GM12864 (cell line): Measurements from ENCODE around the gene MRPS14.

ENCODE experiments used
- DNase-seq: peaks from one replicate; pipeline ENCODE4 v3.0.0-alpha.2; 2011; ENCODE audit warnings: low read depth
- H3K4me3 ChIP-seq: 2 replicates; pipeline ENCODE4 v1.5.1; 2011; ENCODE audit warnings: mild to moderate bottlenecking, low read depth, low read length, control low read depth
- TF ChIP-seq, protein P1 (sequence below): IDR thresholded peaks from 2 replicates; pipeline ENCODE4 v1.5.1; 2011; ENCODE audit warnings: low read depth, mild to moderate bottlenecking, moderate library complexity, low read length, control low read depth, inconsistent platforms; ENCODE audit errors: missing control alignments

MRPS14 gene

DNA sequence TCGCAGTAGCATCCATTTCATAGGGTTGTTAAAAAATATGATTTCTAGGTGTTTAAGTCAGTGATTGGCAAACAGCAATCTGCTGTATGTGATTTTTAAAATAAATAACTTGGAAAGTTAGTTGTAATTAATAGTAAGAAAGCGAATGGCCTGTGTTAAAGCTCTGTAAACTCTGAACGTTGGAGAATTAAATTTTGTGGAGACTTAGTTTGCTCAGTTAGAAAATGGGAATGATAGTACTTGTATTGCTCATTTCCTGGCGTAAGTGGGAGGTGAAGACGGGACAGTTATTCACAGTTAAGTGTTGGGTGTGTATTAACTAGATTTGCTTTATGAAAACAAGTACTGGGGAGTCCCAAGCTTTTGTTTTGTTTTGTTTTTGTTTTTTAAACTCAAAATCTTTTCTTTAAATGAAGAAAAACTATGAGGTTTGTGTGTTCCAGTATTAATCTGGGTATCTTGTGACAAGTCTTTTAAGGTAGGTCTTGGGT, 22.5 kb downstream of the MRPS14 start:
- TF ChIP-seq, protein P1, sequence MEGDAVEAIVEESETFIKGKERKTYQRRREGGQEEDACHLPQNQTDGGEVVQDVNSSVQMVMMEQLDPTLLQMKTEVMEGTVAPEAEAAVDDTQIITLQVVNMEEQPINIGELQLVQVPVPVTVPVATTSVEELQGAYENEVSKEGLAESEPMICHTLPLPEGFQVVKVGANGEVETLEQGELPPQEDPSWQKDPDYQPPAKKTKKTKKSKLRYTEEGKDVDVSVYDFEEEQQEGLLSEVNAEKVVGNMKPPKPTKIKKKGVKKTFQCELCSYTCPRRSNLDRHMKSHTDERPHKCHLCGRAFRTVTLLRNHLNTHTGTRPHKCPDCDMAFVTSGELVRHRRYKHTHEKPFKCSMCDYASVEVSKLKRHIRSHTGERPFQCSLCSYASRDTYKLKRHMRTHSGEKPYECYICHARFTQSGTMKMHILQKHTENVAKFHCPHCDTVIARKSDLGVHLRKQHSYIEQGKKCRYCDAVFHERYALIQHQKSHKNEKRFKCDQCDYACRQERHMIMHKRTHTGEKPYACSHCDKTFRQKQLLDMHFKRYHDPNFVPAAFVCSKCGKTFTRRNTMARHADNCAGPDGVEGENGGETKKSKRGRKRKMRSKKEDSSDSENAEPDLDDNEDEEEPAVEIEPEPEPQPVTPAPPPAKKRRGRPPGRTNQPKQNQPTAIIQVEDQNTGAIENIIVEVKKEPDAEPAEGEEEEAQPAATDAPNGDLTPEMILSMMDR = no peak
- peak overlapping the region; percentile 90 for H3K4me3 ChIP-seq
- DNase-seq = no peak

DNA sequence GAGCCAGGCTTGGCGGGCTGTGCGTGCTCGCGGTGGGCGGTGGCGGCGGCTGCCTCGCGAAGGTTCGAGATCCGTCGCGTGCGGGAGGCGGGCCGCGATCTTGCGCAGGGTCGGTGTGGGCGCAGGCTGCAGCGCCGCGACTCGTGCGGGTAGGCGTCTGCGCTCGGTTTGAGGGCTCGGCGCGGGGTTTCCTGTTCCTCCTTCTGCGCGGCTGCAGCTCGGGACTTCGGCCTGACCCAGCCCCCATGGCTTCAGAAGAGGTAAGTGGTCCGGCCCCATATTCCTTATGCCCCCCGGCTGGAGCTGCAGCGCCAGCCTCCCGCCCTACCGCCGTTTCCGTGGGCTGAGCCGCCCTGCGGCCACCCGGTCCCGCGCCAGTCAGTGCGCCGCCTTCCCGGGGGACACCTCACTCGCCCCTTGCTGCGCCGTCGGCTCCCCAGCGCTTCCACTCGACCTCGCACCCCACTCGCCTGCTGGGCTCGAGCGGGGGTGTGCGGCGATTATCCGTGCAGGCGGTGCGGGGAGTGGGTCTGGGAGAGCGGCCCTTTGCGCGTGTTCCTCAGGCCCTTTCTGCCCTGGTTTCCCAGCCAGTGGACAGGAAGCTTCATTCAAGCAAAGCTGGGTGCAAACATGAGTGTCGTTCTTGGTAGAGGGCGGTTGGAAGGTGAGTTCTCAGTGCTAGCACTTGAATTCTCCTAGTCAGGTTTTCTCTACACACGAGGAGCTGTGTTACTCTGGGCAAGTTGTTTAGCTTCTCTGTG, 23.1 kb downstream of the MRPS14 start, which contains the start of gene CACYBP:
Gene CACYBP (plus strand): TSS at position 12 of the 761 bp plus-strand sequence. CDS start 234 bp downstream, at position 246.
- no peak for DNase-seq
- peak within 1 kb of the TSS; percentile 90 for H3K4me3 ChIP-seq
- TF ChIP-seq, protein P1 = peak; percentile 3

DNA sequence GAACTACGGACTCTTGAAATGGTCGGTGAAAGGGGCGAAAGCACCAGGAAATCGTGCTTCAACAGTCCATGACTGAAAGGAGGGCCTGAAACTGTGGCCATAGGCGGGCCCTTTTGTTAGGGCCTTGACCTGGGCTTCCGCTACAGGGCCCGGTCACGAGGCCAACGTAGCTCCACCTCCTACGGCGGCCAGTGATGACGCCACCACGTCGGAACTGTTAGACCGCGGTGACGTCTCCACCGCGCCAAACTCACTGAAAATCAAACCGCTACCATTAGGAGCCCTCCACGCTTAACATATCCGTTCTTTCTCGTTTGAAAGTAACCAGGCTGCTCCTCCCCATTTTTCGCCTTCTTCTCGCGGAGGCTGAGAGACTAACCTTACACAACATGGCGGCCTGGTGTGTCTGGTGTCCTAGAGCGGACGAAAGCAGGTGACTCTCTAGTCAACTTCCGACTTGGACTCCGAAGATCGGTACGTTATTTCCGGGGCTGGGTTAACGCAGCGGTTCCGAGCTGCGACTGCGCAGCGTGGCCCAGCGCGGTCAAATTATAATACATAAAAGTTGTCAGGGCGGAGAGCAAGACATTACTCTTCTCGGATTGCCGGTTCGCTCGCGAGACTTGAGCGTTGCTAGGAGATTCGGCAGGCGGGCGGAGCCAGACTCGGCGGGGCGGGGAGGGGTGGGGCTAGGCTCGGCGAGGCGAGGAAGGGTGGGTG, 23.8 kb downstream of the MRPS14 start:
- DNase-seq = peak; percentile 98
- H3K4me3 ChIP-seq = peak overlapping the region; percentile 90
- TF ChIP-seq, protein P1 = no peak

DNA sequence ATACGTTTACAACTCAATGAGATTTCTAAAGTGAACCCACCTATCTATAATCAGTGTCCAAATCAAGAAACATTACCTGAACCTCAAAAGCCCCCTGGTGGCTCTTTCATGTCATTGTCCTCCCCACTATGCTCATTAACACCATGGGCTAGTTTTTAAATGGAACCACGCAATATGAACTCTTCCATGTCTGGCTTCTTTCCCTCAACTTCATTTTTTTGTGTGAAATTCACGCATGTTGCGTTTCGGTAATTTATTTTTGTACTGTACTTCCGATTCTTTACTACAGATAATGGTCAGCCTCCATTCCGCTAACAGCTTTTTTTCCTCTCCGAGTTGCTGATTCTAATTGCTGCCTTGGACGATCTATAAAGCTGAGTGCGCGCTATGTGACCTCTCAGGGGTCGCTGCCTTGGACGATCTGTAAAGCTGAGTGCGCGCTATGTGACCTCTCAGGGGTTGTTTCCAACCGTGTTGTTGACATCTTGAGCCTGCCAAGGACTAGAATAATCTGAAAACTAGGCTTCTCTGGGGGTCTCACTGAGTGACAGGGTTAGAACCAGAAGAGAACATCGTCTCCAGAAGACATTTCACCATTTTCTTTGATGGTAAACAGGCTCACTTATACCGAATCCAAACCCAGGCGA, 24.5 kb downstream of the MRPS14 start:
- TF ChIP-seq, protein P1 = peak; percentile 76
- DNase-seq = no peak
- H3K4me3 ChIP-seq = peak overlapping the region; percentile 56

DNA sequence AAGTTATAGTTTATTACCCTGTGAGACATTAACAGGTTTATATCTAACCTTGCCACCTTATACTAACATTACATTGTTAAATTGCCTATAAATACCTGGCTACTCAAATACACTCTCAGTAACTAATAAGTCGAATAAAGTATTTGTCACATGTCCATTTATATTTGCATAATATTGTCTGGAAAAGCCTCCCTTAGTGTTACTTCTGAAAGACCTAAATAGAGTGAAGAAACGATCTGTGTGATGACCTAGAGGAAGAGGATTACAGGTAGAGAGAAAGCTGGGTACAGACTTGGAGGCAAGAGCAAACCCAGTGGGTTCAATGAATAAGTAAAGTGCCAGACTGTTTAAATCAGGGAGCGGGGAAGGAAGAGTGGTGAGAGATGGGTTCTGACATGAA, 26.2 kb downstream of the MRPS14 start:
- H3K4me3 ChIP-seq = no peak overlapping the region
- TF ChIP-seq, protein P1 = no peak
- no peak for DNase-seq

DNA sequence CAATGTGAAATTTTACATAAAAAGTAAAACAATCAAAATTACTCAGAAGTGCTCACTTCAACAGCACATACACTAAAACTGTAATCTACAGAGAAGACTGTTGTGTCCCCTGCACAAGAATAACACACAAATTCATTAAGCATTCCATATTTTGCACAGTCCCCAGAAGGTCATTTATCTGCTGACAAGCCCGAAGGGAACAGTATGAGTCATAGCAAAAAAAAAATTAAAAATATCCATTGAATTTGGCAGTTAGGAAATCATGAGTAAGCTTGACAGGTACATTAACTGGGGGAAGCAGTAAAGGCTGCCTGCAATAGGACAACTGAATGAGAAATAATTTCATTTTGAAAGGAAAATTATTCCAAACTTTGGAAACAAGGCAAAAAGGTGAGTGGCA, 26.7 kb downstream of the MRPS14 start:
- no peak for DNase-seq
- no peak overlapping the region for H3K4me3 ChIP-seq
- TF ChIP-seq, protein P1 = no peak
